NOMO-1 treated with DMSO at 0.1 percent for 48 hours (cell line): Measurements from ENCODE around the gene AQP12B.
"Not testable (repeated sequence)": the region's sequence is repeated elsewhere in the genome, so short reads cannot be mapped to it uniquely, and the experiment has no call there.

ENCODE experiments used
- DNase-seq: peaks from one replicate; lab custom pipeline; 2025; ENCODE audit not compliant: unreplicated experiment; lab: John Stamatoyannopoulos, UW

Gene AQP12B, protein sequence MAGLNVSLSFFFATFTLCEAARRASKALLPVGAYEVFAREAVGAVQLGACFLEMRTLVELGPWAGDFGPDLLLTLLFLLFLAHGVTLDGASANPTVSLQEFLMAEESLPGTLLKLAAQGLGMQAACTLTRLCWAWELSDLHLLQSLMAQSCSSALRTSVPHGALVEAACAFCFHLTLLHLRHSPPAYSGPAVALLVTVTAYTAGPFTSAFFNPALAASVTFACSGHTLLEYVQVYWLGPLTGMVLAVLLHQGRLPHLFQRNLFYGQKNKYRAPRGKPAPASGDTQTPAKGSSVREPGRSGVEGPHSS

DNA sequence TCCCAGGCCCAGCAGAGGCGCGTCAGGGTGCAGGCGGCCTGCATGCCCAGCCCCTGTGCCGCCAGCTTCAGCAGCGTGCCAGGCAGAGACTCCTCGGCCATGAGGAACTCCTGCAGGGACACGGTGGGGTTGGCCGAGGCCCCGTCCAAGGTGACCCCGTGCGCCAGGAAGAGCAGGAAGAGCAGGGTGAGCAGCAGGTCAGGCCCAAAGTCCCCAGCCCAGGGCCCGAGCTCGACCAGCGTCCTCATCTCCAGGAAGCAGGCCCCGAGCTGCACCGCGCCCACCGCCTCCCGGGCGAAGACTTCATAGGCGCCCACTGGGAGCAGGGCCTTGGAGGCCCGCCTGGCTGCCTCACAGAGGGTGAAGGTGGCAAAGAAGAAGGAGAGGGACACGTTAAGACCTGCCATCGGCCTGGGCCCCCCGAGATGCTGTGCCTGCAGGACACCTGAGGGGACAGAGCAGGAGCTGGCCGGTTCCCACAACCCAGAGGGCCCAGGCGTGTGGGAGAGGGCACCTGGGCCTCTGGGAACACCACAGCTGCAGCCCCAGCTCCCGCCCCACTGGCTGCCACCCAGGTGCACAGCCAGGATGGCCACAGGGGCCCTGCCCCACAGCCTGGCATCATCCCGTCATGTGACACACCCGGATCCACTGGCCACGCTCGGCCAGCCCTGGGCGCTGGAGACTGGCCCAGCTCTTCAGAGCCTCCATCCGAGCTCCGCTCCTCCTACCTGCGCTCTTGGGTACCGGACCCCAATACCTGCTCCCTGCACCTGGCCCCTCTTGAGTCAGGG, at the start of gene AQP12B:
Gene AQP12B, minus strand, starts transcription at position 455 of the 794 bp plus-strand sequence. Its CDS starts 48 bp downstream, at position 407.
- DNase-seq, result not testable (repeated sequence)

DNA sequence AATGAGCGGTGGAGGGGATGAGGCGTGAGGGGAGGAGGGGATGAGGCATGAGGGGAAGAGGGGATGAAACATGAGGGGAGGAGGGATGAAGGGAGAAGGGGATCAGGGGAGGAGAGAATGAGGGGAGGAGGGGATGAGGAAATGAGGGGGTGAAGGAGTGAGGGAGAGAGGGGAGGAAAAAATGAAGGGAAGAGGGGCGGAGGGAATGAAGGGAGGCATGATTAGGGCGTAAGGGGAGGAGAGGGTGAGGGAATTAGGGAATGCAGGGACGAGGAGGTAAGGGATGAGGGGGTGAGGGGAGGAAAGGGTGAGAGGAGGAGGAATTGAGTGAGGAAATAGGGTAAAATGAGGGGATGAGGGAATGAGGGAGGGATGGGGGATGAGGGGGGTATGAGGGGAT, 49.5 kb upstream of the AQP12B start:
- no peak for DNase-seq

DNA sequence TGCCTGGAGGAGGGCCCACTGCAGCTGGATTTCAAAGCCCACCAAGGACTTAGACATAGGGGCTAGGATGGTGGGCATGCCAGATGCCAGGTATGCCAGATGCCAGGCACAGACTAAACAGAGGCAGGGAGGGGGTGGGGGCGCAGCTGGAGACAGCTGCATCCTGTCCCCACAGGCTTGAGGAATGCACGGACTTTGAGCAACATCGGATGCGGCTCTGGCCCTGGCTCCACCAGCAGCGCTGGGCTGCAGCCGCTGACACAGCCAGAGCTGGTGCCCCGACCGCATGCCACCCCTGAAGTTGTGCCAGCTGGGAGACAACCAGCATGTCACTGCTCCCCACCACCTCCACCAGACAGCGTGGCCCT, 48.5 kb upstream of the AQP12B start:
- DNase-seq, result no peak

DNA sequence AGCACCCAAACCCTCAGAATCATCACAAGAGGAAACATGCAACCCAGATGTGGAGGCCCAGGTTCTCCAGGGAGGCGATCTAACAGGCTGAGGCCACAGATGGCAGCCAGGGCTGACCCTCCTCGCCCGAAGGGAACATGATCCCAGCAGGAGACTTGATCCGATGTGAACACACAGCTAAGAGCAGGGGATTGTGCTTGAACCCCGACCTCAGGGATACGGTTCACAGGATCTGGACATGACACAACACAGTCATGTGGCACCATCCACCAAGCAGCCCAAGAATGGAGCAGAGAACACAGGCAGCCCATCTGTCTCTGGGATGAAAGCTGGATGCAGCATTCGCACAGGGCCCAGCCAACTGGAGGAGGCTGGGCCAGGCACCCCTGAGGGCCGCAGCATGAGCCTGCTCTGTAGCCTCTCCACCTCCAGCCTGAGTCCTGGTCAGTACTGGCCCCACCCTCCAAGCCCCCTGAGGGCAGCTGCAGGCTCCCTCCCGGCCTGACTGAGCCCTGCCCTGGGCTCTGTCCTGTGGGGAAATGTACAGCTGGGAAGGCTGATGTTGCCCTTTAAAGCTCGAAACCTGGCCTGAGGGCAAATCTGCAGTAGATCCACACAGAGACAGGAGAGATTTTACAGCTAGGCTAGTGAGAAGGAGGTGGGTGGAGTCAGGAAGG, 48.0 kb upstream of the AQP12B start:
- DNase-seq, result no peak

DNA sequence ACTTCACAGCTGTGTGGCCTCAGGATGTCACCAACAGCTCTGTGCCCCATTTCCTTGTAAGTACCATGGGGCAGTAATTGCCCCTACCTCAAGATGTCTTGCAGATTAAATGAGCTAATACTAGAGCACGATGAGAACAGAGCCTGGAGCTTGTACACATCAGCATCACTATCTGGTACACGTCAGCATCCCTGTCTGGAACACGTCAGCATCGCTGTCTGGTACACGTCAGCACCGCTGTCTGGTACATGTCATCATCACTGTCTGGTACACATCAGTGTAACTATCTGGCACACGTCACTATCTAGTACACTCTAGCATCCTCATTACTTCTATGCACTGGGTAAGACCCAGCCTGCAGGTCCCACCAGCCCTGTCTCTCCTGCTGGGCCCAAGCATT, 46.1 kb upstream of the AQP12B start:
- no peak for DNase-seq

DNA sequence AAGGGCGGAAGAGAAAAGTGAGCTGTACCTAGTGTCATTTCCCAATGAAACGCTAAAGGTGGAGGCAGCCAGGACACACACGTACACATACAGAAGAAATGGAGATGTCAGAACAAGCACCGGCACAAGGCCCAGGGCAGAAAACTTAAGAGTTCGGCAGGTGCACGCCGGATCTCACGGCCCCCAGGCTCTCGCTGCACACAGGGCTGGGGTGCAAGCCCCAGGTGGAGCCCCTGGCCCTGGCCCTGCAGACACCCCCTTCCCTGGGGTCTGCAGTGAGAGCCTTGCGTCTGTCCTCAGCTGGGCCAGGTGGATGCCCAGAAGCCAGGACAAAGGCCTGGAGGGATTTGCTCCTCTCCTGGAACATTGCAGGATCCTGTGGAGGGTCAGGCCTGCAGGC, 45.7 kb upstream of the AQP12B start:
- DNase-seq, result no peak

DNA sequence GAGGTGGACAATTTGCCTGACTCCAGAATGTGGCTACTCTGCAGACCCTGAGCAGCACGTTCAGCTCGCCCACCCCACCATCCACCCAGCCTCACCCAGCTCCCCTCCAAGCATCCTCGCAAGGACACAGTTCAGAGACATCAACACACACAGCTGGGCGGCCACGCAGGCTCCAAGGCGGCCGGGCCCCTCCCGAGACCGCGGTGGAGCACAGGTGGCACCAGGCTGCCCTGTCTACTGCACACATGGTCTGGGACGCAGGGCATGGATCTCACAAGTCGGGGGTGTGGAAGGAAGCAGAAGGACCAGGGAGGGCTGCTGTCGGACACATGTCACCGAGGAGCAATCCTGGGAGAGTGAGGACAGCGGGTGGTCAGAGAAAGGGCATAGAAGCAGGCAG, 45.2 kb upstream of the AQP12B start:
- no peak for DNase-seq

DNA sequence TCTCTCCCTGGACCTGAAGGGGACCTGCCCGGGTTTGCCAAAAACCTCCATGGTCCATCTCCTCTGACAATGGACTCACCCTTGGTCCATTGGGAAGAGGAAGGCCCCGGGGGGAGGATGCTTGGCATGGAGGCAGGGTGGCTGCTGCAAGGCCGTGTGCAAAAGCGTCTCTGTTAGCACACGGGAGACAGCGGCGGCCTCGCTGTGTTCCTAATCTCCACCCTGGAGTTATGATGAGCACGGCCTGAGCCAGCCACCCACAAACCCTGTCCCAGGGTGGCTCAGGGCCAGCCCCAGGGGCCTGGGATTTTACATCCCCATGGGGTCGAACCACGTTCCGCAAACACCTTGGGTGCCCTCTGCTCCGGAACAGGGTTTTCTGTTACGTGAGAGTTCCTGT, 44.8 kb upstream of the AQP12B start:
- DNase-seq, result no peak

DNA sequence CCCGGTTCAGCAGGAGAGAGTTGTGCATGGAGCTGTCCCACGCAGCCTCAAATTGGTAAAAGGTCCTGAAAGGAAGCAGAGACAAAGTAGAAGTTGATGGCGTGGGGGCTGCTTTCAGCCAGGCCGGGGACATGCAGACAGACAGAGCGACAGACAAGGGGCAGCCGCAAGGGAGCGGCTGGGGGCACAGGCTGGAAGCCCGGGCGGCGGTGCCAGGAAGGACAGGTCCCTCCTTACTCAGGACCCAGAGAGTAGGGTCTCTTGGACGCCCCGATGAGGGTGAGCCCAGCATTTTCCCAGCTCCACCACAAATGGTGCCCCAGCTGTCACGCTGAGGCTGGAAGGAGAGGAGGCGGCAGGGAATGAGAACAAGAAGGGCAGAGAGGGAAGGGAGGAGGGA, 44.2 kb upstream of the AQP12B start:
- DNase-seq, result no peak

DNA sequence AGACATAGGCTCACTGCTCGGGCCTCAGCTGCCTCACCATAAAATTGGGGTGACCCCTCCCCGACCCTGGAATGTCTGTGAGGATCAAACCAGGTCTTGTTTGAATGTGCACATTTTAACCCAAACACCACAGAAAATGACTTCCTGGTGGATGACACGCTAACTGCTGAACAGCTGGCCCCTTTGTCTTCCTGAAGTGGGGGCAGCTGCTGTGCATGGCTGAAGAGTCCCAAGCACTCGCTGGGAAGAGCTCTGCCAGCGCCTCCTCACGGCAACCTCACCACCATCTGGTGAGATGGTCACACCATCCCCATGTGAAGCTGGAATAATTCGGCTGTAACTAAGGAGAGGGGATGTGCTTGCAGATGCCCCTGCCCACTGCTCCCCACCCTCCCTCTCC, 43.0 kb upstream of the AQP12B start:
- no peak for DNase-seq

DNA sequence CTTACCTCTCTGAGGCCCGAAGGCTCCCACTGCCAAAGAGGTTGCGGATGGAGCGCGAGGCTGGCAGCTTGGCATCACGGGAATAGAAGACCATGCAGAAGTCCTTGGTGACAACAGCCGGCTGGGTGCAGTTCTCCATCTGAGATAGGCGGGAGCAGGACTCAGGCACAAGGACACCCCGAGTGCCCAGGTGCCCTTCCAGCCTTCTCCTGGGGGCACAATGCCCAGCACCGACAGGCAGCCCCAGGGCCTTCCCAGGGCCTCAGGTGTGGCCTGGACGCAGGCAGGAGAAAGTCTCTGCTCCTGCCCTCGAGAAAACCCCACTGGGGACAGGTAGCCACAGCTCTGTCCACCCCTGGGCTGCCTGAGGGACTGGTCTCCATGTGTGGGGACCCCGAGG, 42.6 kb upstream of the AQP12B start:
- no peak for DNase-seq

DNA sequence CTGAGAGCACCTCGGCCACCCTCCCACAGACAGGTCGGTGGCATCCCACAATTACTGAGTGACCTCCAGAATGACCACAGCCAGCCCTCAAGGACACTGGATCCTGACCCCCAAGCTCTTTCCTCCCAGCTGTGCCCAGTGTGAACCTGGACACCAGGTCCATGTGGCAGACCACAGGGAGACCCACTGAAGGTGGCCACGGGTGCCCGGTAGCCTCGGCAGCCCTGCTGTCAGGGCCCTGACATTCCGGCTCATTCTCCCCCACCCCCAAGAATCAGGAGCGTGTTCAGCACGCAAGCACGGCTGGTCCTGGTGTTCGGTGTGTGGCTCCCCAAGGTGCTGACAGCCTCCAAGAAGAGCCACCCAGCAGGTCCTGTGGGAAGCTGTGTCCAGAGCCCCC, 41.7 kb upstream of the AQP12B start:
- DNase-seq, result no peak

DNA sequence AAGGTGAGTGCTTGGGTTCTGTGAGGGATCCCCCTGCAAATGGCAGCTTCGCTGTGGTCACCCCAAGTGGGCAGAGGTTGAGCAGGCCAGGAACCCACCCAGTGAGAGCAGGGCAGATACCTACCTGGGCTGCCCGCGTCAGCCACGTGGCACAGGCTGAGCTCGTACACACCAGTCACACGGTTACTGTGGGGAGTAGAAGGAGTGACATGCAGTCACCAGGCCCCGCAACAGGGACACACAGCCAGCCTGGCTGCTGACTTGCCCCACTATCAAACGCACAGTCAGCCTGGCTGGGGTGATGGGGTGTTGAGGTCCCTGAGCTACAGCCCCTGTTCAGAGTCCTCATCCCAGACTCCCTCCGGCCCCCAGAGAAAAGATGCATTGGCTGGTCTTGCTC, 41.2 kb upstream of the AQP12B start:
- no peak for DNase-seq

DNA sequence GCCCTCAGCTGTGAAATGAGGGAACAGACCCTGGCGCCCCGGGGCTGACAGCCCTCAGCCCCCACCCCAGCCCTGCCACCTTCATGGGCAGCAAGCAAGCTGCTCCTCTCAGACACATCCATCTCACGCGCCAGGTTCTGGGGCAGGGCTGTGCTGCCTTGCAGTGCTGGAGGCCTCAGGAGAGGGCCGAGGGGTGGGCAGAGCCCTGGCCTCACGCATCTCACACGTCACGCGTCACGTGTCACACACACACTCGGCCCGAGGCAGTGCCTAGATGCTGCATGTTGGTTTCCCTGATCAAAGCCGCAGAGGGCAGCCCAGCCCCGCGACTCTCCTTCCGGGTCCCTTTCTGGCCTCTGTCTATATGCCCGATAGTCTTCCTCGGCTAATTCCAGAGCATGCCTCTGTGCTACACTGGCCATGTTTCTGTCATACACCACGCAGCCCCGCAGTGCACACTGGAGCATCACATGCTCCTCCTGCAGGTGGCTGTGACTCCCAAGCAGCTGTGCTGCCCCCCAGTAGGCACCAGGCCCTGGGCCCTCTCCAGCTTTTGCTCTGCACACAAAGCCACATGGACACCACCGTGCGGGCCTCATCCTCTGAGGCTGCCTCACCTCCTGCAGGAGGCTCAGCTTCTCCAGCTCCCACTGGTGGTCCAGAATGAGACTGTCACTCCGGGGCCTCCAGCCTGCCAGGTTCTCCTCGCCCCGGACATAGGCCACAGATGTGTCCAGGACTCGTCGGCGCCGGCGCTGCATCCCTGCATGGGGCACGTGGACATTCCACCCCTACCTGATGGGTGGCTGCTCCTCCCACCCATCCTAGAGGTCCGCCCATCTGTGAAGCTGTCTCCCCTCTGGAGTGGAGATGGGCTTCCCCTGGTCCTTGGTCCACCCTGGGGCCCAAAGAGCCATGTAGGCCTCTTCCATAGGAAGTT, 40.4 kb upstream of the AQP12B start:
- DNase-seq, result no peak

DNA sequence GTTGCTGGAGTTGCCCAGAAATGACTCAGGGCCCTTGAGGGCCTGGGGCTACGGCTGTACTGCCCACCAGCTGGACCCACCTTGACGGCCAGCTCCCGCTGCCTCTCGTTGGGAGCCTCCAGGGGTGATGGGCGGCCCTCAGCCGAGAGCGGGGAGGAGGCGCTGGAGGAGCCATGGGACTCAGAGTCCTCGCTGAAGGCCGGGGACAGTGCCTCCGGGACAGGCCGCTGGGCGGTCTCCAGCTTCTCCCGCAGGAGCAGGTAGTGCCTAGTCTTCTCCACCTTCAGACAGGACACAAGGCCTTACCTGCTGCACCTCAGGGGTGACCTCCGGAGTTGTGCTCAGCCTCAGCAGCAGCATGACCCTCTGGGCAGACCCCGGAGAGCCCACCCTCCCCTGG, 39.7 kb upstream of the AQP12B start:
- DNase-seq, result no peak

DNA sequence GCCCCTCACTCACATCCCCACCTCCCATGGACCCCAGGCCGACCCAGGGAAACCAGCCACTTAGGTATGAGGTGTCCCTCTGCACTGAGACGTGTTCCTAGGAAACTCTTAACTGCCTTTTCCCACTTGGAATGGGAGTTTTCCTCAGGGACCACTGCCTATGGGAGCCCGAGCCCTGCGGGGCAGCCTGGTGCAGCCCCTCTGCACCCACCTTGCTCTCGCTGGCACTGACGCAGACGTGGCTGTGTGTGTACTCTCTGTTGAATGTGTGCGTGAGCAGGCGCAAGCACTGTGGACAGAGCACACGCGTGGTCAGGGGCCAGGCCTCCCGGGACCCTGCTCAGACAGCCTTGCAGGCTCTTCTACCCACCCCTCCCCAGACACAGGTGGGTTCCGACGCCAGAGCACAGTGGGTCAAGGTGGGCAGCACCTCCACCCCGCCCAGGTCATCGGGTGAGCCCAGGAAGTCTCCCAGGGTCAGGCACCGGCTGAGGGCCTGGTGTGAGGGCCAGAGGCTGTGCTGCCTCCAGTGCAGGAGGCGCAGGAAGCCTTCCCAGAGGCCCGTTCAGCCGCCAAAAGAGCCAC, 39.0 kb upstream of the AQP12B start:
- no peak for DNase-seq

DNA sequence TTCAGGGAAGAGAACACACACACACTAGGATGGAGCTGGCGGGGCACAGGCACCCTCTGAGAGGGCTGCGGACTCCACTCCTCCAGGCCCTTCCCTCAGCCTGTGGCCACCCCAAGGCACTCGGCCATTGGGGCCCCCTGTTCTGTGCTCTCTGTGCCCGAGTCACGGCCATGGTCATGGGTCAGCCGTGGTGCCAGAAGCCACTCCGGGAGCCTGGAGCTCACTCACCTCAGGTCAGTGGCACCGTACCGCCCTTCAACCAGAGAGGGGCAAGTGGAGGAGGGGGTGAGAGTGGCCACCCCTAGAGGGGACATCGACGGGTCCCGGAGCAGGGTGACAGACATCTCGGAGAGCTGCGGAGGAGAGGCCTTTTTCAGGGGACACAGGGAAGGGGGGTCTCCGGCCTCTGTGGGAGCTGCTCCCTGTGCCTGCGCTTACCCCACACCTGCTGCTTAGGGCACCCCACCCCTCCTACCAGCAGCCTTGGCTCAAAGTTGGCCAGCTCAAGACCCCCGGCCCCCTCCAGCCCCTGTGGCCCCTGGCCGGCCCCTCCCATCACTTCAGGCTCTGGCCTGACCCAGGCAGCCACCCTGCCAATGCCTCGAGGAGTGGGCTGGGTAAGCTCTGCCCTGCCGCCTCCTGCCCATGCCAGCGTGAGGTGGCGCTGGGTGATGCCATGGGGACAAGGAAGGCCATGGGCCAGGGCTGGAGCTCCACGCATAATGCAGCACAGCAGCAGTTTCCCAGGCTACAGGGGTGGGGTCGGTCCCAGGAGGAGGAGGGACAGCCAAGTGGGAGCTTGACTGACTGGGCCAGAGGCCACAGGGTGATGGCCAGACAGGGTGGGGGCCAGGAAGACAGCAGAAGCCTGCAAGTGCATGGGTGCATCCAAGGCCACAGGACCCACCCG, 38.3 kb upstream of the AQP12B start:
- DNase-seq, result no peak

DNA sequence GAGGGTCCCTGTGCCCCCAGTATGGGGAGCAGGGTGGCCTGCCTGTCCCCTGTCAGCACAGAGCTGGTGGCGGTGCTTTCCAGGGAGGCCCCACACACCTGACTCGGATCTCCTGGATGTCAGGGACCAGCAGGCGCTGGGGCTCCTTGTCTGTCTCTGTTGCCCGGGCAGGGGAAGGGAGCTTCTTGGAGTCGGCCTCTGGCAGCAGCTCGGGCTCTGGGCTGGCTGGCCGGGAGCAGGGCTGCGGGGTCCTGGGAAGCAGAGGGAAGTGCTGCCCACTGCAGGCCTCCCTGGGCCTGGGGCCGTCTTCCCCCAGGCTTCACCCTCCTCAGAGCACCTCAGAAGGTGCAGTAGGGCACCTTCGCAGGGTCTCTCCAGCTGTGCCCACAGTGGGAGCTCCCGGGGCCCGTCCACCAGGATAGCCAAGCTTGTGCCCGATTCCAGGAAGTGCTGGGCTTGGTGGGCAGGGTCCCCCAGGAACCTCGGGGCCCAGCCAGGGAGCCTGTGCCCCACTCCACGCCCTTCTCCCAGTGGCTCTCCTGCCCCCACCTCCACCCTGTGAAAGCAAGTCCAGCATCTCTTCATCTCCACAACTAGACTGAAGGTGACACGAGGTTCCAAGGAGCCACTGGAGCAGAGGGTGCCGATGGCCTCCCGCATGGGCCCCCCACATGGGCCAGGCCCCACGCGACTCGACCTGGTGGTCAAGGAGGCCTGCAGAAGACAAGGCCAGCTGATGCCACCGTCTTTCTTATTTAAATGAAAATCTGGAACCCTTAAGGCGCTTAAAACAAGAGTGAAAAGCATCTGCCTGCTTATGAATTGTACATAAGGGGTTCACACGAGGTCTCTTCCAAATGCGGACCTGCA, 37.2 kb upstream of the AQP12B start:
- DNase-seq, result no peak
